ENCODE measurements around the gene MSI2.

MSI2 gene

DNA sequence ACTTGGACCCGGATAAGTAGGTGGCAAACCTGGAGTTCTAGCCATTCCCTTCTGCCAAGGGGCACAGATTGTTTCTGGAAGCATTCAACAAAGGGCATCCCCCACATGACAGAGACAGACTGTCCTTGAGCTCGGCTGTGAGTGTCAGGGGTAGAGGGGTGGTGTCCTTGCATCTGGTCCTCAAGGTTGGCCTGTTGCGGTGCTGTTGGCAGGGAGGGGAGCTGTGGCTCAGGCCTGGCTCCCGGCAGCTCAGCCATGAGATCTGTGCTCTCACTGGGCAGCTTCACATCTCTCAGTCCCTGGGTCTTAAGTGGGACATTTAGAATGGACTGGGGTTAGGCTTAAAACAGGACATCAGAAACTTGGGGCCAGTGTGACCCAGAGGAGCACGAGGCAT, 468.4 kb downstream of the MSI2 start:
- intact Hi-C loops (cut with DNase I): no loop called here

DNA sequence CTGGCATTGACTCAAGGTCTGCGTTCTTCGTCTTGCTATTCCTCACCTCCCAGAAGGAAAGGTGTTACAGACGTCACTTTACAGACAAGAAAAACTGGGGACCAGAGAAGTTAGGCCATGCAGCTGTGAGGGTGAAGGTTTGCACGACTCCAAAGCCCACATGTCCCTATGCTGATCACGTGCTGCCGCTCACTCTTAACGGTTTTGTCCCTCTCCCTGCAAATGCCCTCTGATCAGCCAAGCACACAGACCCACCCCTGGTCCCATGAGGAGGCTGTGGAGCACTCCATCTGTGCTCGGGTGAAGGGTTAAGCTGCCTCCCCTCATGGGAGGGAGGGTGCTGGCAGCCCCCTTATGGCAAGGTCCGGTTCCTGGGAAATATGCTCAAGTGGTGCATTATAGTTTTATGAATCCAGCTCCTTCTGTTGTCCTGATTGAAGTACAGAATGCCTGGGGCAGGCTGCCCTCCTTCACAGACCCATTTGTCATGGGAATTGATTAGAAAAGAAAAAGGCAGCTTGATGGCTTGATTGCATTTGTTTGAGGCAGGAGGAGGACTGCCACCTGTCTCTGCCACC, 470.0 kb downstream of the MSI2 start:
- intact Hi-C loops (cut with DNase I): no loop called here
- DNase-seq: peak in 1 of 10 donors; percentile 49

More for the DNA sequence above, 468.4 kb downstream of the MSI2 start:
- peak in 1 of 10 donors; percentile 54 for DNase-seq

DNA sequence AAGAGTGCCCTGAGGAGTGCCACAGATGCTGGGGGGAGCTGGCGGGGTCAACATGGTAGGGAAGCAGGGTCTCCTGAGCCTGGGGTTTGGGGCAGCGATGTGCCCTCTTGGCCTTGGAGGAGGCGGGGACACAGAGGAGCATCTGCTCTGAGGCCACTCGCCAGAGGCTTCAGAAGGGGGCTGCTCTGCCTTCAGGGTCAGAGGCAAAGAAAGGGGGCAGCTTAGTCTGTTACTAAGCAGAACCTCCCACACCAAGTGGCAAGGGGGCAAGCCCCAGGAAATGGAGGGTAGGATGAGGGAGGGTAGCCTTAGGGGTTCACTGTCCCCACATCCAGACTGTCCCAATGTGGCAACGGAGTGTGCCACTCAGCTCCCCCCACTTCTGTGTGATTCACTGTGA, 470.5 kb downstream of the MSI2 start:
- intact Hi-C loops (cut with DNase I): no loop called here

DNA sequence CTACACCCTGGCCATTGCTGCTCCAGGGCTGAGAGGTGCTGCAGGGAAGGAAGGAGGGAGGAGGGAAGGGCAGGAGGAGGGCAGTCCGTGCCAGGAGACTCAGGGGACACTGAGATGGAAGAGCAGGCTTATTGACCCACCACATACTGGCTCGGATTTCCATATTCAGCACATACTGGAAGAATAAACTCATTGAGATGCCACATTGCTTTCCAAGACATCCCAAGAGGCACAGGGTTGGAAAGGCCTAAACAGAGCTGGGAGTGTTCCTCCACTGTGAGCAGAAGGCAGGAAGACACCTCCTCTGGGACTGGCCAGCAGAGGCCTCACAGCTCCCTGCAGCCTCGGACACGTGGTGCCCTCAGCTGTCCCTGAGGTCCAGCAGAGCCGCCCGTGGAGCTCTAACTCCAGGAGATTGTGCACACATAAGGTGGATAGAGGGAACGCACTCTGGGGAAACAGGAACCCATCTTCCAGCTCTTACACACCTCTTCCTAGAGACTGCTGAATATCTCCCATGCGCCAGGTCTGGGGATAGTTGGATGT, 471.4 kb downstream of the MSI2 start:
- DNase-seq: no peak
- intact Hi-C loops (cut with DNase I): no loop called here

More for the DNA sequence above, 470.5 kb downstream of the MSI2 start:
- DNase-seq: peak in 1 of 10 donors; percentile 53

DNA sequence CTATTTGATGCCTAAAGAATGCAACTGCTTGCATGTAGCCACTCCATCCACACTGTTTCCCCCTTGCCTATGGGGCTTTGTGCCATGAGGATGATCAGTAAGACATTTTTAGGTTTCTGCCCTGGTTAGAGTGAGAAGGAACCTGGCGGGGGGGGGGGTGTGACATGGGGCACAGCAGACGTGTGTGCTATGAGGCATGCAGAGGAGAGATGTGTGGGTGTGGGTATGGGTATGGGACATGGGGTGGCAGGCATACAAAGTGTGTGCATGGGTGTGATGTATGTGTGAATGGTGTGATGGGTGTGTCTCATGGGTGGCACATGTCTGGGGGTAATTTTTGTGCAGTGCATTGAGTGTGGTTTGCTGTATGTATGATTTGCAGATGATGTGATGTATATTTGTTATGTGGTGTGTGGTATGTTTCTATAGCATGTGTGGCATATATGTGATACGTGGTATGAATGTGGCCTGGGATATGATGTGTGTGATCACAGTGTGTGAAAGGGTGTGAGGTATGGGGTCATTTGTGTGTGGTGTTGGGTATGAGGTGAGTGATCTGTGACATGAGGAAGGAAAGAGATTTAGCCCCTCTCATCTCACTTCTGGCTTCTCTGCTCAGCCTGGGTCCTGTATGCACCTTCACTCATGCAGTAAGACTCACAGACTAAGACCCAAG, 473.8 kb downstream of the MSI2 start:
- no peak for DNase-seq
- intact Hi-C loops (cut with DNase I): no loop called here

DNA sequence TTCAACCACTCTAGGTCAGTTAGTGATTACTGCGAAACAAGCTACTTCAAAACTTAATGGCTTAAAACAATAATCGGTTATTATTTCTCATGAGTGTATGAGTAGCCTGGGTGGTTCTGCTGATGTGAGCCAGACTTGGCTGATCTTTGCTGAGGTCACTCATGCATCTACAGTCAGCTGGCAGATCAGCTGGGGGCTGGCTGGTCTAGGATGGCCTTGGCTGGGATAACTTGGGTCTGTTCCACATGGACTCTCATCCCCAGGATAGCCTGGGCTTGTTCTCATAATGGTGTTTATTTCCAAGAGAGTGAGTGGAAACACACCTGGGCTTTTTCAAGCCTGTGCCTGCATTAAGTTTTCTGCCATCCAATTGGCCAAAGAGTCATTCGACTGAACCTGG, 475.7 kb downstream of the MSI2 start:
- intact Hi-C loops (cut with DNase I): no loop called here
- no peak for DNase-seq

DNA sequence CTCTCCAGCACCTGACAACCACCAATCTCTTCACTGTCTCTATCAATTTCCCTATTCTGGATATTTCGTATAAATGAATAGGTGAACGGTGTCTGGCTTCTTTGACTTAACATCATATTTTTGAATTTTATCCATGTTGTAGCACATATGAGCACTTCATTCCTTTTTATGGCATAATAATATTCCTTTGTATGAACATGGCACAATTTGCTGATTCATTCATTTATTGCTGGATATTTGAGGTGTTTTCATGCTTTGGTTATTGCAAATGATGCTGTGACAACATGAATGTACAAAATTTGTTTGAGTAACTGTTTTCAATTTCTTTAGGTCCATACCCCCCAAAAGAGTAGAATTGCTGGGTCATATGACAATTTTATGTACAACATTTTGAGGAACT, 476.8 kb downstream of the MSI2 start:
- intact Hi-C loops (cut with DNase I): no loop called here
- no peak for DNase-seq
